ENCODE measurements around the gene ORAI2. TPM values are rescaled to one million over a fixed set of nuclear protein-coding genes. Genes with fewer than 3 reads are reported as not detected.

Gene ORAI2
- total RNA-seq, 1 donor from 2014 or later = 39.3 TPM

DNA sequence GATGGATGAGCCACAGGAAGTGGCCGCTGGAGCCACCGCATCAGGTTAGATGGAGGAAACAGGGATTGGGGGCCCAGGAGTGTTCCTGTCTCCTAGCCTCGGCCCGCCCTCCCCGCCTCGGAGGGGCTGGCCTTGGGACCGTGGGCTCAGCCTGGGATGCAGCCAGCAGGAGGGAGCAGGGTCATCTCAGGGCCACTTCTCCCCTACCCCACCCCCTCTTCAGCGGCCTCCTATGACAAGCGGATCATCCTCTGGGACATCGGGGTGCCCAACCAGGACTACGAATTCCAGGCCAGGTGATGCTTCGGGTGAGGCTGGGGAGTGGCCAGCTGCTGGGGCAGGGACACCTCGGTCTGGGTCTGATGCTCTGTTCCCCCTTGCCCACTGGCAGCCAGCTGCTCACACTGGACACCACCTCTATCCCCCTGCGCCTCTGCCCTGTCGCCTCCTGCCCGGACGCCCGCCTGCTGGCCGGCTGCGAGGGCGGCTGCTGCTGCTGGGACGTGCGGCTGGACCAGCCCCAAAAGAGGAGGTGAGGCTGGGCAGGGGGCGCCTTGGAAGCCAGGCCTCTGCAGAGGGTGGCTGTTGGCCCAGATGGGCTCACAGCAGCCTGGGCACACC is 36.1 kb downstream of the ORAI2 start:
- peaks cover 15% of the 10 kb centered on the region for H3K36me3 Mint-ChIP-seq (ENCODE audit: low read depth, unreplicated experiment)
- no peaks in the 10 kb centered on the region for H3K9me3 Mint-ChIP-seq (ENCODE audit: unreplicated experiment)
- TF ChIP-seq, protein P1, sequence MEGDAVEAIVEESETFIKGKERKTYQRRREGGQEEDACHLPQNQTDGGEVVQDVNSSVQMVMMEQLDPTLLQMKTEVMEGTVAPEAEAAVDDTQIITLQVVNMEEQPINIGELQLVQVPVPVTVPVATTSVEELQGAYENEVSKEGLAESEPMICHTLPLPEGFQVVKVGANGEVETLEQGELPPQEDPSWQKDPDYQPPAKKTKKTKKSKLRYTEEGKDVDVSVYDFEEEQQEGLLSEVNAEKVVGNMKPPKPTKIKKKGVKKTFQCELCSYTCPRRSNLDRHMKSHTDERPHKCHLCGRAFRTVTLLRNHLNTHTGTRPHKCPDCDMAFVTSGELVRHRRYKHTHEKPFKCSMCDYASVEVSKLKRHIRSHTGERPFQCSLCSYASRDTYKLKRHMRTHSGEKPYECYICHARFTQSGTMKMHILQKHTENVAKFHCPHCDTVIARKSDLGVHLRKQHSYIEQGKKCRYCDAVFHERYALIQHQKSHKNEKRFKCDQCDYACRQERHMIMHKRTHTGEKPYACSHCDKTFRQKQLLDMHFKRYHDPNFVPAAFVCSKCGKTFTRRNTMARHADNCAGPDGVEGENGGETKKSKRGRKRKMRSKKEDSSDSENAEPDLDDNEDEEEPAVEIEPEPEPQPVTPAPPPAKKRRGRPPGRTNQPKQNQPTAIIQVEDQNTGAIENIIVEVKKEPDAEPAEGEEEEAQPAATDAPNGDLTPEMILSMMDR (IDR thresholded peaks at IDR 0.05; ENCODE audit: unreplicated experiment) = no peak
- no peak overlapping the region for H3K27ac Mint-ChIP-seq (ENCODE audit: unreplicated experiment)
- H3K4me1 Mint-ChIP-seq (ENCODE audit: unreplicated experiment) = peaks cover 4% of the 10 kb centered on the region
- H3K27me3 Mint-ChIP-seq (ENCODE audit: unreplicated experiment) = peaks cover 9% of the 10 kb centered on the region
- no peak for DNase-seq (ENCODE audit: low spot score)
- H3K4me3 Mint-ChIP-seq (ENCODE audit: unreplicated experiment) = no peak overlapping the region

DNA sequence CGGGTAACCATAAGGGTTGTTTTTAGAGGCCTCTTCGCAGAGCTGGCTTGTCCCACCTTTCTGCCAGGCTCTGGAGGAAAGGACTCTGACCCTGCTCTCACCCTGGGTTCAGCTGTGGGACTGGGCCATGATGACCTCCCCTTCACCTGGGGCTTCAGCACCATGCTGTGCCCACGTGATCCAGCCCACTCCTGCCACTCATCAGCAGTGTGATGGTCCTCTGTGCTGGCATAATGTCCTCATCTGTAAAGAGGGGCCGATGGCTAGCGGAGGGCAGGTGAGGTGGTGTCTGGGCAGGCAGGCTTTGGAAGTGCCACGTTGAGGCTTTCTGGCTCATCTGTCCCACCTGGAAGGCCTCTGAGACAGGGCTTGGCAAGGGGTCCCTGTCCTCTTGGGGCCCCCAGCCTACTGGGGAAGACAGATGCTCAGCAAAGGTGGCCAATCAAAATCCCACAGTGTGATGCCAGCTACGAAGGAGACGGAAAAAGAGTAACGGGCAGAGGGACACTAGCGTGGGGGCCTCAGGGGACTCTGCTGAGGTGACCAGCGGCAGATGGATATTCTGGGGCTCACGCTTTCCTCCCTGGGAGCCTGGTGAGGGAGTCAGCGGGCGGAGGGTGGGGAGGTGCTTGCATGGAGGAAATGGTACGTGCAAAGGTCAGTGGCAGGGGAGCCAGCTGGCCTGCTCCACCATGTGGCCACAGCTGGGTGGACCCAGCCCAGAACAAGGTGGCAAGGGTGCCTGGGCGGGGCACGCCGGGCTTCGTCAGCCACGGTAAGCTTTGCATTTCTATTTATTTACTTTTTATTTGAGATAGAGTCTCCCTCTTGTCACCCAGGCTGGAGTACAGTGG is 36.8 kb downstream of the ORAI2 start:
- TF ChIP-seq, protein P1 (IDR thresholded peaks at IDR 0.05; ENCODE audit: unreplicated experiment) = no peak
- peak overlapping the region; percentile 42 for H3K4me3 Mint-ChIP-seq (ENCODE audit: unreplicated experiment)
- H3K27ac Mint-ChIP-seq (ENCODE audit: unreplicated experiment) = no peak overlapping the region

DNA sequence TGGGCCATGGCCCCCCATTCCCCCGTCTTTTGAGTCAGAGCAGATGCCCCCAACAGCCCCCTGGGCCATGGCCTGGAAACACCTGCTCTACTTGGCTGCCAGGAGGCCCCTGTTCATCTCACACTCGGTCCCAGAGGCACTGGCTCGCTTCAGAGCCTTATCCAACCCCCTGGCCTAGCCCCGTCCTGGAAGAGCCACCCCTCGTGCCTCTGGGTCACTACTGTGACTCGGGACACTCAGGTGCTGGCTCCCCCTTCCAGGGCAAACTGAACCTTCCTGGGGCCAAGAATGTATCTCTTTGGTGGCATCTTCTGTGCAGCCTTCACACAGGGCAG is 38.4 kb downstream of the ORAI2 start:
- TF ChIP-seq, protein P1 (IDR thresholded peaks at IDR 0.05; ENCODE audit: unreplicated experiment) = no peak
- H3K36me3 Mint-ChIP-seq (ENCODE audit: low read depth, unreplicated experiment) = peaks cover 13% of the 10 kb centered on the region
- H3K27me3 Mint-ChIP-seq (ENCODE audit: unreplicated experiment) = peaks cover 8% of the 10 kb centered on the region
- no peak overlapping the region for H3K4me3 Mint-ChIP-seq (ENCODE audit: unreplicated experiment)
- peaks cover 3% of the 10 kb centered on the region for H3K4me1 Mint-ChIP-seq (ENCODE audit: unreplicated experiment)
- H3K9me3 Mint-ChIP-seq (ENCODE audit: unreplicated experiment) = no peaks in the 10 kb centered on the region
- DNase-seq (ENCODE audit: low spot score) = no peak
- H3K27ac Mint-ChIP-seq (ENCODE audit: unreplicated experiment) = peak overlapping the region; percentile 30

More for the DNA sequence above, 36.8 kb downstream of the ORAI2 start:
- Mint-ChIP-seq H3K36me3 (ENCODE audit: low read depth, unreplicated experiment) (peaks cover 15% of the 10 kb centered on the region), H3K27me3 (ENCODE audit: unreplicated experiment) (peaks cover 8% of the 10 kb centered on the region), H3K9me3 (ENCODE audit: unreplicated experiment) (no peaks in the 10 kb centered on the region), H3K4me1 (ENCODE audit: unreplicated experiment) (peaks cover 4% of the 10 kb centered on the region)
- DNase-seq (ENCODE audit: low spot score) = no peak

DNA sequence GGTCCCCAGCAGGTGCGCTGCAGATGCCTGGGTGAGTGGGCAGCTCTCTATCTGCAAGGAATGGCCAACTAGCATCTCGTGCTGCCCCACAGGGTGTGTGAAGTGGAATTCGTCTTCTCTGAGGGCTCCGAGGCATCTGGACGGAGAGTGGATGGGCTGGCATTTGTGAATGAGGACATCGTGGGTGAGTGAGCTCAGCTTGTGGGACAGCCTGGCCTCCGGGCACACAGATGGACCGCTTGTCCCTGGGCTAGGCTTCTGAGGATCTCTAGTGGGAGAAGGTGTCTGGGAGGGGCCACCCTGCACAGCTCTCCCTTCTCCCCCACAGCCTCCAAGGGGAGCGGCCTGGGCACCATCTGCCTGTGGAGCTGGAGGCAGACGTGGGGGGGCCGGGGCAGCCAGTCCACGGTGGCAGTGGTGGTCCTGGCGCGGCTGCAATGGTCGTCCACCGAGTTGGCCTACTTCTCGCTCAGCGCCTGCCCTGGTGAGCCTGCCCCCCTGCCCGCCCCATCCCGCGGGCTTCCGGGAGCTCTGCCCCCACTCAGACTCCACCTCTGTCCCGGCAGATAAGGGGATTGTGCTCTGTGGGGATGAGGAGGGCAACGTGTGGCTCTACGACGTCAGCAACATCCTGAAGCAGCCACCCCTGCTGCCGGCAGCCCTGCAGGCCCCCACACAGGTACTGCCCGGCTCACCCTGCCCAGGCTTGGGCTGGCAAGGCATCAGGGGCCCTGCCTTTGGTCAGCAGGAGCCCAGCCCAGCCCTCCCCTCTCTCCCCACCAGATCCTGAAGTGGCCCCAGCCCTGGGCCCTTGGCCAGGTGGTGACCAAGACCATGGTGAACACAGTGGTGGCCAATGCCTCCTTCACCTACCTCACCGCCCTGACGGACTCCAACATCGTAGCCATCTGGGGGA is 39.0 kb downstream of the ORAI2 start:
- Mint-ChIP-seq H3K36me3 (ENCODE audit: low read depth, unreplicated experiment) (peaks cover 9% of the 10 kb centered on the region), H3K4me3 (ENCODE audit: unreplicated experiment) (no peak overlapping the region), H3K27ac (ENCODE audit: unreplicated experiment) (peak overlapping the region; percentile 30), H3K27me3 (ENCODE audit: unreplicated experiment) (peaks cover 4% of the 10 kb centered on the region), H3K4me1 (ENCODE audit: unreplicated experiment) (no peaks in the 10 kb centered on the region), H3K9me3 (ENCODE audit: unreplicated experiment) (no peaks in the 10 kb centered on the region)
- TF ChIP-seq, protein P1 (IDR thresholded peaks at IDR 0.05; ENCODE audit: unreplicated experiment) = no peak
- DNase-seq (ENCODE audit: low spot score) = no peak

Data from endothelial cell (in vitro differentiated cells).